Measurements from ENCODE around the gene TTC28. TPM values are rescaled to one million over a fixed set of nuclear protein-coding genes. Genes with fewer than 3 reads are reported as not detected.

Gene TTC28
- total and polyA plus RNA-seq, 8 donors = 2.2 to 18.6 (median 11.5) TPM

GRCh38 chr22:28009272-28009827, 670.3 kb downstream of the TTC28 start:
- ATAC-seq = peak; percentile 88 to 94 (median 93)
- no peaks in the 10 kb centered on the region for H3K4me1 ChIP-seq
- no peak for FAIRE-seq
- no peaks in the 10 kb centered on the region for H3K9me3 ChIP-seq
- peak; percentile 60 to 89 (median 78) for DNase-seq
- no peaks in the 10 kb centered on the region for H3K36me3 ChIP-seq
- 12 to 14% methylated on average over 14 of the region's 14 CpGs for WGBS, 2 donors
- no peaks in the 10 kb centered on the region for H3K27me3 ChIP-seq
- intact Hi-C loops (cut with DNase I) = loop anchor here in 2 of 3 donors (2.0 to 10.0 kb wide), 2 partner anchors 115 to 123 kb away; no protein-coding TSS in a partner anchor
- H3K4me3 ChIP-seq = no peak overlapping the region
- TF ChIP-seq CTCF (IDR thresholded peaks at IDR 0.05) = peak; percentile 85 to 94 (median 88)
- H3K27ac ChIP-seq = no peak overlapping the region

- Histone ChIP-seq H3K4me1 (no peaks in the 10 kb centered on the region), H3K4me3 (no peak overlapping the region), H3K27ac (no peak overlapping the region), H3K9me3 (no peaks in the 10 kb centered on the region), H3K27me3 (no peaks in the 10 kb centered on the region), H3K36me3 (no peaks in the 10 kb centered on the region)
- ATAC-seq (no peak), DNase-seq (no peak), FAIRE-seq (no peak)
- intact Hi-C loops (cut with DNase I) = loop anchor here in 2 of 3 donors (2.0 to 10.0 kb wide), 2 partner anchors 114 to 122 kb away; no protein-coding TSS in a partner anchor
- no peak for TF ChIP-seq CTCF (IDR thresholded peaks at IDR 0.05)
- whole genome bisulfite sequencing, 2 donors = 83 to 89% methylated on average over 5 of the region's 5 CpGs
Observed at GRCh38 chr22:28008649-28009048, 671.0 kb downstream of the TTC28 start.

- no peak for TF ChIP-seq CTCF (IDR thresholded peaks at IDR 0.05)
- Histone ChIP-seq H3K27ac (no peak overlapping the region), H3K4me3 (no peak overlapping the region), H3K4me1 (no peaks in the 10 kb centered on the region), H3K36me3 (no peaks in the 10 kb centered on the region), H3K9me3 (no peaks in the 10 kb centered on the region), H3K27me3 (no peaks in the 10 kb centered on the region)
- 91 to 94% methylated on average over 4 of the region's 4 CpGs for WGBS, 2 donors
- intact Hi-C loops (cut with DNase I) = loop anchor here in 2 of 3 donors (2.0 to 10.0 kb wide), 2 partner anchors 113 to 121 kb away; no protein-coding TSS in a partner anchor
- ATAC-seq = no peak
- FAIRE-seq = no peak
- no peak for DNase-seq
Observed at GRCh38 chr22:28008056-28008455, 671.6 kb downstream of the TTC28 start.

GRCh38 chr22:28006271-28006670, 673.4 kb downstream of the TTC28 start:
- no peaks in the 10 kb centered on the region for H3K4me1 ChIP-seq
- H3K36me3 ChIP-seq = no peaks in the 10 kb centered on the region
- H3K27me3 ChIP-seq = no peaks in the 10 kb centered on the region
- TF ChIP-seq CTCF (IDR thresholded peaks at IDR 0.05) = no peak
- H3K9me3 ChIP-seq = no peaks in the 10 kb centered on the region
- no peak for ATAC-seq
- DNase-seq = no peak
- H3K27ac ChIP-seq = no peak overlapping the region
- intact Hi-C loops (cut with DNase I) = loop anchor here in 1 of 3 donors (10.0 kb wide), 1 partner anchor 111 kb away; no protein-coding TSS in a partner anchor
- 87 to 92% methylated on average over 7 of the region's 7 CpGs for WGBS, 2 donors
- FAIRE-seq = no peak
- H3K4me3 ChIP-seq = no peak overlapping the region

- intact Hi-C loops (cut with DNase I) = loop anchor here in 1 of 3 donors (10.0 kb wide), 1 partner anchor 111 kb away; no protein-coding TSS in a partner anchor
- ATAC-seq (no peak), FAIRE-seq (no peak), DNase-seq (no peak)
- no peaks in the 10 kb centered on the region for H3K4me1 ChIP-seq
- H3K27me3 ChIP-seq = no peaks in the 10 kb centered on the region
- no peak for TF ChIP-seq CTCF (IDR thresholded peaks at IDR 0.05)
- 88 to 89% methylated on average over 6 of the region's 6 CpGs for WGBS, 2 donors
- H3K27ac ChIP-seq = no peak overlapping the region
- no peaks in the 10 kb centered on the region for H3K9me3 ChIP-seq
- no peak overlapping the region for H3K4me3 ChIP-seq
- H3K36me3 ChIP-seq = no peaks in the 10 kb centered on the region
Observed at GRCh38 chr22:28005513-28005912, 674.1 kb downstream of the TTC28 start.
